Cardiac septum (tissue), 1 donor: ENCODE measurements around the gene ENTPD8. TPM values are rescaled to one million over a fixed set of nuclear protein-coding genes. Genes with fewer than 3 reads are reported as not detected.
A peak's percentile ranks its signal among the peaks of the same experiment; 100 is the strongest.
"Not testable (repeated sequence)": the region's sequence is repeated elsewhere in the genome, so short reads cannot be mapped to it uniquely, and the experiment has no call there.

ENCODE experiments used
- DNase-seq: peaks from one replicate; pipeline ENCODE4 v3.0.0-alpha.2; 2020; ENCODE audit warnings: low spot score
- intact Hi-C: fragments of 100-400 bp; cut with DNase I; formaldehyde crosslinking; loops from one replicate; pipeline ENCODE4 v1.14.0; 2022
- total RNA-seq: library from RNA; stranded (reverse); fragmentation: NEBNext Ultra II Directional; extraction: Animal tissue kit (Norgen Biotek cat#: 25700); gene quantifications from one replicate; pipeline ENCODE4 v1.2.1, GENCODE V29; 2021
- donor health status: DM: no; HTN: no; CAD: no.

ENTPD8 gene
- total RNA-seq, 1 donor from 2014 or later = not detected

DNA sequence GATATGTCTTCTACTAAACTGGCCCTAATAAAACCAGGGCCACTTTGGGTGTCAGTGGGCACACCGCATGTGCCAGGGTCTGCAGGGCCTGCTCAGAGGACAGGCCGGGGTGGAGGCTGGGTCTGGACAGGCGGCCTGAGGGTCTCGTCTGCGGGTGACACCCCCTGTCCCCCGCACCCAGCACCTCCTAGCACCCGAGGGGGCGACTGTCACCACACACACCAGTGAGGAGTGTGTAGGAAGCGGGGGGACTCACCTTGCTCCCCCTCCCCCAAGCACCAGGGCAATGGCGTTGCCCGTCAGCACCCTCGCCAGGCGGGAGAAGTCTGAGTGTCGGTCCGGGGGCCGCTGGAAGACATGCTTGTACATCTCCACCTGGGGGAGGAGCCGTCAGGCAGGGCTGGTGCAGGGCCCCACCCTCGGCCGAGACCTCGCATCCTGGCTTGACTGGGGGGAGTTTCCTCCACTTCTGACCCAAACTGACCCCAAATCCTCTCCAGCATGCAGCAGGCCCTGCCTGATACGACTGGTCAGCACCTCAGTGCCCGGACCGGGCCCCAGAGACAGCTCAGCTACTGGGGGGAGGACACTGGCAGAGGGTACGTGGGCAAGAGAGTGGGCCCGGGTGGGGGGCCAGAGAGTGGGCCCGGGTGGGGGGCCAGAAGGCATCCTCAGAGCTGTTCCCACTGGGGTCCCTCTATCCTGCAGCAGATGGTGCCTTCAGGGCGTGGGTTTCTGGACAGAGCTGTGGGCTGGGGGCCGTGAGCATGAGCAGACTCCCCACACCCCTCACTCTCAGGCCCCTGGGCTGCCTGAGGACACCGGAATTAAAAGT, 36.8 kb upstream of the ENTPD8 start:
- intact Hi-C loops = no loop called here
- DNase-seq = no peak

- intact Hi-C loops = no loop called here
- no peak for DNase-seq
Observed at GRCh38 chr9:137476856-137477255, 35.7 kb upstream of the ENTPD8 start.

DNA sequence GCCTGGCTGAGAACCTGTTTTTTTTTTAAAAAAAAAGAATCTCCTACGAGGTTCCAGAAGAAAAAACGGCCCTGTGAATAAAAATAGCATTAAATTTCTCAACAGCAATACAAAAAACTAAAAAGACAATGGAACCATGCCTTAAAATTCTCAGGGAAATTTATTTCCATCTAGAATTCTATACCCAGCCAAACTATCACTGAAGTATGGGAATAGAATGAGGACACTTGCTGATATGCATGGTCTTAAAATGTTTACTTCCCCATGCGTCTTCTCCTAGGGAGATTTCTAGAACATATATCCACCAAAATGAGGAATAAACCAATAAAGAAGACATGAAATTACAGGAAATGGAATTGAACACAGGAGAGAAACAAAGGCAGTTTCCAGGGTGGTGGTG, 34.5 kb upstream of the ENTPD8 start:
- no peak for DNase-seq
- intact Hi-C loops = no loop called here

- intact Hi-C loops = no loop called here
- no peak for DNase-seq
Observed at GRCh38 chr9:137474271-137474670, 33.1 kb upstream of the ENTPD8 start.

GRCh38 chr9:137470785-137471184, 29.6 kb upstream of the ENTPD8 start:
- intact Hi-C loops = no loop called here
- no peak for DNase-seq

DNA sequence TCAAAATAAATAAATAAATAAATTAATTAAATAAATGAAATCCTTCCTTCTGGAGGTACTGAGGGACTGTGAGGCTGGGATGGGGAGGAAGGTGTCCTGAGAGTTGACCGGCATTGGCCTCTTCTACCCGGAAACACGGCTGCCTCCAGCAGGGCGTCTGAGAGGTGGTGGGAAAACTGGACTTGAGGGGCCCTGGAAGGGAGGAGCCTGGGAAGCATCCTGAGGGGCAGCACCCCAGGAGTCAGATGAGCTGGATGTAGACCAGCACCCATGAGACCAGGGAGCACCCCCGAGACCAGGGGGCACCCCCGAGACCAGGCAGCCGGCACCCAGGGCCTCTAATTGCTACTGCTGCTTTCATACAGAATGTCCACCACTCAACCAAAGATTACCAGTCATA, 26.7 kb upstream of the ENTPD8 start:
- DNase-seq = peak; percentile 35
- intact Hi-C loops = no loop called here

DNA sequence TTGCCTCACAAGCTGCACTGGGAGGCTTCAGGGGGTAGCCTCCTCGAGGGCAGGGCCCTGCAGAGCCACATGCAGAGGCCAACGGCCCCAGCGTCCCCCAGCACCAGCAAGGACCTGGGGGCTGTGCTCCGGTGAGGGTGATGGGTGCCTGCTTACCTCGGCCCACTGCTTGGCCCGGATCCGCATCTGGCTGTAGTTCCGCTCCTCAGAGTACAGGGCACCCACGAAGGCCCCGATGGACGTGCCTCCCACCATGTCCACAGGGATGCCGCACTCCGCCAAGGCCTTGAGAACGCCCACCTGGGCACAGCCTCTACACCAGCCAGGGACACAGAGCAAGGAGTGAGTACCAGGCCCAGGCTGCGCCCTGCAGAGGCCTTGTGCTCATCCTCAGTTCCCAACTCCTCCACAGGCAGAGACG, 26.0 kb upstream of the ENTPD8 start:
- peak; percentile 68 for DNase-seq

GRCh38 chr9:137466389-137467085, 25.4 kb upstream of the ENTPD8 start:
- DNase-seq = peak; percentile 22
- intact Hi-C loops = not testable (repeated sequence)

More for the DNA sequence above, 26.0 kb upstream of the ENTPD8 start:
- intact Hi-C loops = no loop called here

GRCh38 chr9:137465720-137466388, 24.7 kb upstream of the ENTPD8 start:
- DNase-seq = peak; percentile 60
- intact Hi-C loops = no loop called here

DNA sequence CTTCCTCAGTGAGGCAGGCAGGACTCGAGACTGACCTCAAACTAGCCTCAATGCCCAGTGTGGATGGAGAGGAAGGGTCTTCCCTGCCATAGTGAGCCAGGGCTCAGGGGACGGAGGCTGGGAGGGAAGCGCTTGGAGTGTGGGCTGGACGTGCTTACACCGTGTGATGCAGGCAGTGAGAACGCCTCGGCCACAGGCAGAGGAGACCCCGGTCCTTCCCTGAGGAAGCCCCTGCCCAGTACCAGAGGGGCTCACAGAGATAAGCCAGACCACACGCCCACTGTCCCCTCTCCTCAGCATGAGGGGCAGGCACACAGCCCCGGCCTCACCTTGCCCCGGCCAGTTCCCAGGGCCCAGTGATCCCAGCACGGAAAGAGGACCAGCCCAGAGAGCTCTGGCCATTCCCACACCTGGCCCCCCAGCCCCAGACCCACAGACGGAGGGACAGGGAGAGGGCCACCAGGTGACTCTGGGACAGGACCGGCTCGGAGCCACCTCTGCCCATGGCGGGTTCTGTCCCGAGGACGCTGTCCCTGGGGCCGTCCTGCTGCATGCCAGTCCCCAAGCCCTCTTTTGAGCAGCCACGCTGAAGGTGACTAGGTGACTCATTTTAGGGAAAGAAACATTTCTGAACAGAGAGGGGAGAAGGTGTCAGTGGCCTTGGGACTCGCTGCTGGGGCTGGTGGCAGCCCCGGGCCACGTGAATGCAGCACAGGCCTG, 24.0 kb upstream of the ENTPD8 start:
- peak; percentile 66 for DNase-seq
- intact Hi-C loops = no loop called here

- intact Hi-C loops = no loop called here
- peak; percentile 74 for DNase-seq
Observed at GRCh38 chr9:137464291-137464999, 23.3 kb upstream of the ENTPD8 start.

DNA sequence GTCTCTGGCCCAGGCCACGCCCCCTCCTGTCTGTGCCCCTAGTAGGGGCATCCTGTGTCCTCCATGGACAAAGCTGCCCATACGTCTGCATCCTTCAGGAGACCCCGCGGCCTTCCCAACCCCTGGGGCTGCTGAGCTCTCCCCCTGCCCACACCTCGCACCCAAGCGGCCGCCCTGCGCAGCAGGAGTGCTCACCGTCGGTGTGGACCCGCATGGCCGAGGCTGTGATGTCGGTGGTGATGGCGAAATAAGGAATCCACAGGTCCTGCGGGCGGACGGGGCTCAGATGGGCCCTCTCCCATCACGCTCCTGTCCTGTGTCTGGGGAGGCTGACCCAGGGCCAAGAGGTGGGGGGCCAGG, 22.8 kb upstream of the ENTPD8 start:
- DNase-seq = peak; percentile 53
- intact Hi-C loops = no loop called here

DNA sequence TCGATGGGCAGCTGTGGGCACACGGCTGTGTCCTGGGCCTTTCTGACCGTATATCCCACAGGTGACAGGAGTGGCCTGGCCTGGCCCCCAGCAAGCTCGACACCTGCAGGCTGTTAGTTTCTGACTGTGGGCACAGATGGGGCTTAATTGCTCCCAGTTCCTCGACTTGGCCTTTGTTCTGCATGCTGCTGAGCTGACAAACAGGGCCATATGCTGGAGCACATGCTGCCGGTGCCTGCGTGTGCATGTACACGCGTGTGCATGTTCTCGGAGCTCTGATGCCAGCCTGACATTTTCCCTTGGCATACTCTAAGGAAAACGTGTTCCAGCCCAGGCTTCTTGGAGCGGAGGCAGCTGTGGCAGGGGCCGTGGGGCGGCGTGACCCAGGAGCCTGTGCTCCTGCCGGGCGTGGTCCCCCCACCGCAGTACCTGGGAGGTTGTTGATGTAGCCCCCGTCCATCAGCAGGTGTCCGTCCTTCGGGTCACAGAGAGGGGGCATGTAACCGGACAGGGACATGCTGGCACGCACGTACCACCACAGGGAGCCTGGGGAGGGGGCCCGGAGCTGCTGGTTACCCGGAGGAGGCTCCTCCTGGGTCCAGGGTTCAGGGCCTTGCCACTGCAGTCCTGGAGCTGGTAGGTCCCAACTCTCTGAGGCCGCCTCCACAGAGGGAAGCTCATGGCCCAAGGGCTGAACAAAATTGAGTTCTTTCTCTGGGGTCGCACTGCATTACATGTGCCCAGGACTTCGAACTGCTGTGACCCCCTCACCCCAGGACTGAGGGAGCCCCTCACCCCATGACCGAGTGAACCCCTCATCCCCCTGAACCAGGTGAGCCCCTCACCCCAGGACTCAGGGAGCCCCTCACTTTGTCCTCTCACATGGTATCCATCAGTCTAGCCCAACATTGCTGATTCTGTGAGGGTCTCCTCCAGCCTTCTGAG, 22.1 kb upstream of the ENTPD8 start:
- peak; percentile 47 for DNase-seq
- intact Hi-C loops = no loop called here

GRCh38 chr9:137462396-137462985, 21.3 kb upstream of the ENTPD8 start:
- peak; percentile 69 for DNase-seq
- intact Hi-C loops = no loop called here

DNA sequence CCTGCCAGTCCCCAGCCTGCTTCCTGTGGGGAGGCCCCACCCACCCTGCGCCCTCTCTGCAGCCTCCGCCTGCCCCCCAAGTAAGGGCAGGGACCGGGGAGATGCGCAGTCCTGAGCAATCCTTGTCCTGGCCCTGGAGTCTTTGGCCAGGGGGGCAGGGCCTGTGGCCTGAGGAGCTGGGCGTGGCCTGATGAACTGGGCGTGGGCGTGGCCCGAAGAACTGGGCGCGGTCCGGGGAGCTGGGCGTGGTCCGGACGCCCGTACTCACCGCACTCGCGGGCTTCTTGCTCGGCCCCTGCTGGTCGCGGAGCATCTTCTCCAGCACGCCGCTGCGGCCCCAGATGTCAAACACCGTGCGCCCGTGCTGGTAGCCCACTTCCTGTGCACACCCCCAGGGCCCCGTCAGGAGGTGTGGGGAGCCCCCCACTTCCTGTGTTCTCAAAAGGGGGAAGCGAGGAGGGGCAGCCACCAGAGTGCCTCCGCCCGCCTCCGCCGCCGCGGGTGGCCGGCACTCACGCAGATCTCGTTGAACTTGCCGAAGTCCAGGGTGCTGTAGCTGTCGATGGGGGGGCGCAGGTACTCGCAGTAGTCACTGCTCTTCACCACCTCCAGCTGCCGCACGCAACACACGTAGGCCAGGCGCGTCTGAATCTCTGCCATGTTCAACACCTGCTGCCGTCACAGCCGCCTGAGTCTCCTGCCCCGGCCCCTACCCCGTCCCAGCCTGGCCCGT, 20.7 kb upstream of the ENTPD8 start:
- intact Hi-C loops = no loop called here
- peak; percentile 69 for DNase-seq

- intact Hi-C loops = no loop called here
- no peak for DNase-seq
Observed at GRCh38 chr9:137461316-137461662, 20.1 kb upstream of the ENTPD8 start.
